Ishikawa (cell line): ENCODE measurements around the gene GMDS.

Experiments
- CEBPB ChIP-seq: IDR thresholded peaks from 2 replicates; pipeline ENCODE4 v1.6.1; 2012
- CREB1 ChIP-seq: IDR thresholded peaks from 2 replicates; pipeline ENCODE4 v1.6.1; 2012; ENCODE audit warnings: low read depth
- EGR1 ChIP-seq: IDR thresholded peaks from 2 replicates; pipeline ENCODE4 v1.6.1; 2012
- EP300 ChIP-seq: IDR thresholded peaks from 2 replicates; pipeline ENCODE4 v1.6.1; 2012; ENCODE audit warnings: borderline replicate concordance
- FOXM1 ChIP-seq: IDR thresholded peaks from 2 replicates; pipeline ENCODE4 v1.6.1; 2012; ENCODE audit warnings: low read depth, borderline replicate concordance
- NFIC ChIP-seq: IDR thresholded peaks from 2 replicates; pipeline ENCODE4 v1.6.1; 2012
- RAD21 ChIP-seq: IDR thresholded peaks from 2 replicates; pipeline ENCODE4 v1.6.1; 2012; ENCODE audit warnings: low read depth
- TAF1 ChIP-seq: IDR thresholded peaks from 2 replicates; pipeline ENCODE4 v1.6.1; 2012; ENCODE audit warnings: low read depth, mild to moderate bottlenecking
- TCF12 ChIP-seq: IDR thresholded peaks from 2 replicates; pipeline ENCODE4 v1.6.1; 2012; ENCODE audit warnings: low read depth
- TEAD4 ChIP-seq: IDR thresholded peaks from 2 replicates; pipeline ENCODE4 v1.6.1; 2012
- YY1 ChIP-seq: IDR thresholded peaks from 2 replicates; pipeline ENCODE4 v1.6.1; 2012; ENCODE audit warnings: low read depth
- ZBTB7A ChIP-seq: IDR thresholded peaks from 2 replicates; pipeline ENCODE4 v1.6.1; 2012; ENCODE audit warnings: low read depth
- TF ChIP-seq, protein P1 (sequence below): IDR thresholded peaks from 2 replicates; pipeline ENCODE4 v1.6.1; 2012
- TF ChIP-seq, protein P2 (sequence below): IDR thresholded peaks from 2 replicates; pipeline ENCODE4 v1.6.1; 2012; ENCODE audit warnings: low read depth, mild to moderate bottlenecking

DNA sequence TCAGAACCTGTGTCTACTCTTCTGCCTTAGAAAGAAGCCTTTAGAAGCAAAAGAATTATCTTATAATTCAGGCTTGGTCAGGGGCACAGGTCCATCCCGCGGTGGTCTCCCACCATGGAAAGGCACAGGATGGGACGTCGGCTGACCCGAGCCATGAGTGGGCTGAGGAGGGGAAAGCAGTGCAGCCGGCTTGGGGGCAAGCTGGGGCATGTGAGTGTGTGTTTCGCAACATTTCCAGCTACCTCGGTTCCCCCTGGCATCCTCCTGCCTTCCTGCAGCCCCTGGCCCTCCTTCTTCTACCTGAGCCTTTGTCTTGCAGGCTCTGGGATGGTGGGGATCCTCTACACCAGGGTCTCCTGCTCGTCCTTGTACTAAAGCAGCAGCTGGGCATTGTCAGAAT lies 664.8 kb downstream of the GMDS start:
- no peak for TF ChIP-seq EP300
- TF ChIP-seq, protein P1, sequence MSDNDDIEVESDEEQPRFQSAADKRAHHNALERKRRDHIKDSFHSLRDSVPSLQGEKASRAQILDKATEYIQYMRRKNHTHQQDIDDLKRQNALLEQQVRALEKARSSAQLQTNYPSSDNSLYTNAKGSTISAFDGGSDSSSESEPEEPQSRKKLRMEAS = no peak
- TF ChIP-seq CREB1 = no peak
- TF ChIP-seq, protein P2, sequence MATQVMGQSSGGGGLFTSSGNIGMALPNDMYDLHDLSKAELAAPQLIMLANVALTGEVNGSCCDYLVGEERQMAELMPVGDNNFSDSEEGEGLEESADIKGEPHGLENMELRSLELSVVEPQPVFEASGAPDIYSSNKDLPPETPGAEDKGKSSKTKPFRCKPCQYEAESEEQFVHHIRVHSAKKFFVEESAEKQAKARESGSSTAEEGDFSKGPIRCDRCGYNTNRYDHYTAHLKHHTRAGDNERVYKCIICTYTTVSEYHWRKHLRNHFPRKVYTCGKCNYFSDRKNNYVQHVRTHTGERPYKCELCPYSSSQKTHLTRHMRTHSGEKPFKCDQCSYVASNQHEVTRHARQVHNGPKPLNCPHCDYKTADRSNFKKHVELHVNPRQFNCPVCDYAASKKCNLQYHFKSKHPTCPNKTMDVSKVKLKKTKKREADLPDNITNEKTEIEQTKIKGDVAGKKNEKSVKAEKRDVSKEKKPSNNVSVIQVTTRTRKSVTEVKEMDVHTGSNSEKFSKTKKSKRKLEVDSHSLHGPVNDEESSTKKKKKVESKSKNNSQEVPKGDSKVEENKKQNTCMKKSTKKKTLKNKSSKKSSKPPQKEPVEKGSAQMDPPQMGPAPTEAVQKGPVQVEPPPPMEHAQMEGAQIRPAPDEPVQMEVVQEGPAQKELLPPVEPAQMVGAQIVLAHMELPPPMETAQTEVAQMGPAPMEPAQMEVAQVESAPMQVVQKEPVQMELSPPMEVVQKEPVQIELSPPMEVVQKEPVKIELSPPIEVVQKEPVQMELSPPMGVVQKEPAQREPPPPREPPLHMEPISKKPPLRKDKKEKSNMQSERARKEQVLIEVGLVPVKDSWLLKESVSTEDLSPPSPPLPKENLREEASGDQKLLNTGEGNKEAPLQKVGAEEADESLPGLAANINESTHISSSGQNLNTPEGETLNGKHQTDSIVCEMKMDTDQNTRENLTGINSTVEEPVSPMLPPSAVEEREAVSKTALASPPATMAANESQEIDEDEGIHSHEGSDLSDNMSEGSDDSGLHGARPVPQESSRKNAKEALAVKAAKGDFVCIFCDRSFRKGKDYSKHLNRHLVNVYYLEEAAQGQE = no peak
- no peak for TF ChIP-seq CEBPB
- TF ChIP-seq TCF12 = no peak
- TF ChIP-seq EGR1 = no peak
- no peak for TF ChIP-seq TAF1
- TF ChIP-seq NFIC = no peak
- no peak for TF ChIP-seq RAD21
- no peak for TF ChIP-seq YY1
- TF ChIP-seq ZBTB7A = no peak
- TF ChIP-seq TEAD4 = no peak
- TF ChIP-seq FOXM1 = no peak
